K562 (cell line): ENCODE data around the gene MOB1A. TPM values are rescaled to one million over a fixed set of nuclear protein-coding genes. Genes with fewer than 3 reads are reported as not detected.

Experiments
- ERF ChIP-seq: fragments of 450-650 bp; formaldehyde crosslinking; IDR thresholded peaks from 2 replicates; pipeline ENCODE4 v1.4.0; 2020; ENCODE audit warnings: mild to moderate bottlenecking, mixed read lengths
- HDAC6 ChIP-seq: IDR thresholded peaks from 2 replicates; pipeline ENCODE4 v1.6.1; 2012; ENCODE audit warnings: low read depth, mild to moderate bottlenecking, control low read depth, inconsistent platforms, low read length, moderate library complexity
- MCM2 ChIP-seq: fragments of 450-650 bp; IDR thresholded peaks from 2 replicates; pipeline ENCODE4 v1.6.1; 2017; ENCODE audit warnings: low read depth, mild to moderate bottlenecking
- NCOA6 ChIP-seq: fragments of 450-650 bp; IDR thresholded peaks from 2 replicates; pipeline ENCODE4 v1.6.1; 2017; ENCODE audit warnings: mild to moderate bottlenecking
- NFXL1 ChIP-seq: fragments of 450-650 bp; formaldehyde crosslinking; IDR thresholded peaks from 2 replicates; pipeline ENCODE4 v1.4.0; 2021; ENCODE audit warnings: mild to moderate bottlenecking
- NR1H2 ChIP-seq: sonication (generic); formaldehyde crosslinking; IDR thresholded peaks from 2 replicates; pipeline ENCODE4 v1.4.0; 2020; ENCODE audit warnings: mild to moderate bottlenecking, missing genetic modification reagents
- POLR3A ChIP-seq: IDR thresholded peaks from 2 replicates; pipeline ENCODE4 v1.6.1; 2011; ENCODE audit warnings: borderline replicate concordance, mild to moderate bottlenecking, moderate library complexity; ENCODE audit not compliant: insufficient read length, insufficient read depth; ENCODE audit errors: extremely low read depth
- RFX7 ChIP-seq: fragments of 250-450 bp; sonication (Bioruptor Pico); IDR thresholded peaks from 2 replicates; pipeline ENCODE4 v1.5.1; 2021; ENCODE audit warnings: mild to moderate bottlenecking
- TCF7 ChIP-seq: sonication (generic); IDR thresholded peaks from 2 replicates; pipeline ENCODE4 v1.6.1; 2016; ENCODE audit warnings: antibody characterized with exemption, borderline replicate concordance
- polyA plus RNA-seq, 8 experiments: library from polyadenylated mRNA; depleted of rRNA in 4 of 8; stranded (reverse) in 5 of 8; unstranded in 3 of 8; fragments of >200 nt; fragmentation: Nextera tagmentation in 2 of 8; fragmentation: Illumina TruSeq in 1 of 8; extraction: Ambion mirVana in 2 of 8; extraction: Trizol in 1 of 8; gene quantifications; 2 replicates each; pipeline versions ENCODE4 v1.2.1 to v1.2.3, GENCODE V29; 2011 to 2014; ENCODE audit warnings: inconsistent platforms in 1 of 8, missing spikeins in 1 of 8
- total RNA-seq, 7 experiments: library from RNA; depleted of rRNA in 6 of 7; stranded (reverse); fragments of >200 nt in 6 of 7; fragmentation: Illumina TruSeq in 2 of 7; extraction: Trizol in 2 of 7; gene quantifications; 2 replicates each; pipeline versions ENCODE4 v1.2.1 to v1.2.3, GENCODE V29; 2011 to 2021; ENCODE audit warnings: low replicate concordance in 1 of 7
- TF ChIP-seq, protein P1 (sequence below): fragments of 250-450 bp; sonication (Bioruptor Pico); IDR thresholded peaks from 2 replicates; pipeline ENCODE4 v1.4.0; 2020
- TF ChIP-seq, protein P2 (sequence below): sonication (generic); formaldehyde crosslinking; IDR thresholded peaks from 2 replicates; pipeline ENCODE4 v1.8.1; 2023; ENCODE audit warnings: mild to moderate bottlenecking, missing genetic modification reagents, moderate library complexity

MOB1A gene
- total and polyA plus RNA-seq, 9 of the 15 experiments (the other 6 are each of a cell fraction or from before 2014, with no cell fraction given): 24.8 to 100 (median 60.2) TPM

DNA sequence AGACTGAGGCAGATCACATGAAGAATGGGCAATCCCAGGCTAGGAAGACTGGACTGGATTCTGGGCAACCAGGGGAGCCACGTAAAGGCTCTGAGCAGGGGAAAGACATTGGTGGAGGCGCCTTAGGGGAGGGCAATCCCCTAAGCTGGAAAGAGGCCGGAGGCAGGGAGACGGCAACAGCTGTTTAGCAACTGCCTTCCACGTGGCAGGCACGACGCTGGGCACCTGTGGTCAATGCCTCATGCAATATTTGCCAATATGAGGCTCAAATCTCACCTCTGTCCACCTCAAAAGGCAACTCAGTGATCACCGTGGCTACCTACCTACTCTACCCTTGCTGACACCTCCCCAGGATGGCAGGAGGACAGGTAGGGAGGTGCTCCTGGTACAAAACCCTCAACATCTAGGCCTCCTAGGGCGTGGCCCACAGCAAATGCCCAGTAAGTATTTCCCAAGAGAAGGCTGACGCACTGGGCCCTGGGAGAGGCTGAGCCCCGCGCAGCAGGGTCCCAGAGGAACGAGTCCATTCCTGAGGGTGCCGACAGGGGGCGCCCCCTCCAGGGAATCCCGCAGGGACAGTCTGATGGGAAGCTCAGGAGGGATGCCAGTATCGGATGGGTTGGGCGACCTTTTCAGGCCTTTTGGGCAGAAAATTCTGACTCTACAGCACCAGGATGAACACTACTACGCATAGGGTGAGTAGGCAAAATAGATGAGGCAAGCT lies 39.9 kb downstream of the MOB1A start (continued):
- TF ChIP-seq HDAC6: no peak
- TF ChIP-seq NR1H2 (CRISPR knock-in tag): no peak
- TF ChIP-seq POLR3A: no peak
- TF ChIP-seq, protein P1, sequence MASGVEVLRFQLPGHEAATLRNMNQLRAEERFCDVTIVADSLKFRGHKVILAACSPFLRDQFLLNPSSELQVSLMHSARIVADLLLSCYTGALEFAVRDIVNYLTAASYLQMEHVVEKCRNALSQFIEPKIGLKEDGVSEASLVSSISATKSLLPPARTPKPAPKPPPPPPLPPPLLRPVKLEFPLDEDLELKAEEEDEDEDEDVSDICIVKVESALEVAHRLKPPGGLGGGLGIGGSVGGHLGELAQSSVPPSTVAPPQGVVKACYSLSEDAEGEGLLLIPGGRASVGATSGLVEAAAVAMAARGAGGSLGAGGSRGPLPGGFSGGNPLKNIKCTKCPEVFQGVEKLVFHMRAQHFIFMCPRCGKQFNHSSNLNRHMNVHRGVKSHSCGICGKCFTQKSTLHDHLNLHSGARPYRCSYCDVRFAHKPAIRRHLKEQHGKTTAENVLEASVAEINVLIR: no peak
- no peak for TF ChIP-seq RFX7 (CRISPR knock-in tag)
- TF ChIP-seq ERF (CRISPR knock-in tag): no peak
- TF ChIP-seq NCOA6: no peak
- TF ChIP-seq, protein P2, sequence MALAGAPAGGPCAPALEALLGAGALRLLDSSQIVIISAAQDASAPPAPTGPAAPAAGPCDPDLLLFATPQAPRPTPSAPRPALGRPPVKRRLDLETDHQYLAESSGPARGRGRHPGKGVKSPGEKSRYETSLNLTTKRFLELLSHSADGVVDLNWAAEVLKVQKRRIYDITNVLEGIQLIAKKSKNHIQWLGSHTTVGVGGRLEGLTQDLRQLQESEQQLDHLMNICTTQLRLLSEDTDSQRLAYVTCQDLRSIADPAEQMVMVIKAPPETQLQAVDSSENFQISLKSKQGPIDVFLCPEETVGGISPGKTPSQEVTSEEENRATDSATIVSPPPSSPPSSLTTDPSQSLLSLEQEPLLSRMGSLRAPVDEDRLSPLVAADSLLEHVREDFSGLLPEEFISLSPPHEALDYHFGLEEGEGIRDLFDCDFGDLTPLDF: no peak
- TF ChIP-seq TCF7: no peak
- TF ChIP-seq MCM2: no peak
- no peak for TF ChIP-seq NFXL1
